ENCODE measurements around the gene FBRSL1. TPM values are rescaled to one million over a fixed set of nuclear protein-coding genes. Genes with fewer than 3 reads are reported as not detected.
"Not testable (repeated sequence)": the region's sequence is repeated elsewhere in the genome, so short reads cannot be mapped to it uniquely, and the experiment has no call there.

Gene FBRSL1
- total and polyA plus RNA-seq, 5 donors, result 36.4 to 65.0 (median 53.9) TPM

DNA sequence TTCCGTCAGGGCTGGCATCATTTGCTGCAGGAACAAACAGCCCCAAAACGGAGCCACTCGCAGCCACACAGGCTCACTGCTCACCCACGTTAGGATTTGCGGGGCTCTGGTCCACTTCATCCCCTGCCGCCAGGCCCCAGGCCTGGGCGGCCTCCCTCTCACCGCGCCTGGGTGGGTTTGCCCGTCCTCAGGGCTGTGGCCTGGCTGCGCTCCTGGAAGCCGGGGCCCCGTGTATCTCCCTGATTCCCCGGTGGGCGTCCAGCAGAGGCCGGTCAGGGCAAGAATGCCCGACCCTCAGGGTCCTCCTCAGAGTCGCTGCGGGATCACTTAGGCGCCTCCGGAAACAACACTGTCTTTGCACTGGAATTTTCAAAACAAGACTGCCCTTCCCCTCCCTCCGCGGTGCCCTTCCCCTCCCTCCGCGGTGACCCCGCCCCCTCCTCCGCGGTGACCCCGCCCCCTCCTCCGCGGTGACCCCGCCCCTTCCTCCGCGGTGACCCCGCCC lies 15.7 kb upstream of the FBRSL1 start:
- DNase-seq, result peak; percentile 10 to 54 (median 45)
- intact Hi-C loops (cut with DNase I), result no loop called here
- 78% methylated on average over 24 of the region's 35 CpGs for WGBS
- H3K4me3 ChIP-seq (ENCODE audit: low read length), result no peak overlapping the region
- no peak for ATAC-seq
- no peaks in the 10 kb centered on the region for H3K27me3 ChIP-seq (ENCODE audit: control insufficient read depth, insufficient read depth)
- no peaks in the 10 kb centered on the region for H3K9me3 ChIP-seq (ENCODE audit: control insufficient read depth, low read length)
- no peaks in the 10 kb centered on the region for H3K4me1 ChIP-seq (ENCODE audit: control insufficient read depth, insufficient read depth, low read length)
- no peak overlapping the region for H3K27ac ChIP-seq (ENCODE audit: low read length)

DNA sequence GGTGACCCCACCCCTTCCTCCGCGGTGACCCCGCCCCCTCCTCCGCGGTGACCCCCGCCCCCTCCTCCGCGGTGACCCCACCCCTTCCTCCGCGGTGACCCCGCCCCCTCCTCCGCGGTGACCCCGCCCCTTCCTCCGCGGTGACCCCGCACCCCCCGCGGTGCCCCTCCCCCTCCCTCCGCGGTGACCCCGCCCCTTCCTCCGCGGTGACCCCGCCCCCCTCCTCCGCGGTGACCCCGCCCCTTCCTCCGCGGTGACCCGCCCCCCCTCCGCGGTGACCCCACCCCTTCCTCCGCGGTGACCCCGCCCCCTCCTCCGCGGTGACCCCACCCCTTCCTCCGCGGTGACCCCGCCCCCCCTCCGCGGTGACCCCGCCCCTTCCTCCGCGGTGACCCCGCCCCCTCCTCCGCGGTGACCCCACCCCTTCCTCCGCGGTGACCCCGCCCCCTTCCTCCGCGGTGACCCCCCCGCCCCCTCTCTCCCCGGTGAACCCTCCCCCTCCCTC lies 15.1 kb upstream of the FBRSL1 start:
- H3K4me3 ChIP-seq (ENCODE audit: low read length); H3K27ac ChIP-seq (ENCODE audit: low read length); H3K27me3 ChIP-seq (ENCODE audit: control insufficient read depth, insufficient read depth); ATAC-seq; DNase-seq; intact Hi-C loops (cut with DNase I); H3K4me1 ChIP-seq (ENCODE audit: control insufficient read depth, insufficient read depth, low read length); H3K9me3 ChIP-seq (ENCODE audit: control insufficient read depth, low read length): not testable (repeated sequence)
- WGBS, result no CpG with 5 or more reads among the region's 56 CpGs

DNA sequence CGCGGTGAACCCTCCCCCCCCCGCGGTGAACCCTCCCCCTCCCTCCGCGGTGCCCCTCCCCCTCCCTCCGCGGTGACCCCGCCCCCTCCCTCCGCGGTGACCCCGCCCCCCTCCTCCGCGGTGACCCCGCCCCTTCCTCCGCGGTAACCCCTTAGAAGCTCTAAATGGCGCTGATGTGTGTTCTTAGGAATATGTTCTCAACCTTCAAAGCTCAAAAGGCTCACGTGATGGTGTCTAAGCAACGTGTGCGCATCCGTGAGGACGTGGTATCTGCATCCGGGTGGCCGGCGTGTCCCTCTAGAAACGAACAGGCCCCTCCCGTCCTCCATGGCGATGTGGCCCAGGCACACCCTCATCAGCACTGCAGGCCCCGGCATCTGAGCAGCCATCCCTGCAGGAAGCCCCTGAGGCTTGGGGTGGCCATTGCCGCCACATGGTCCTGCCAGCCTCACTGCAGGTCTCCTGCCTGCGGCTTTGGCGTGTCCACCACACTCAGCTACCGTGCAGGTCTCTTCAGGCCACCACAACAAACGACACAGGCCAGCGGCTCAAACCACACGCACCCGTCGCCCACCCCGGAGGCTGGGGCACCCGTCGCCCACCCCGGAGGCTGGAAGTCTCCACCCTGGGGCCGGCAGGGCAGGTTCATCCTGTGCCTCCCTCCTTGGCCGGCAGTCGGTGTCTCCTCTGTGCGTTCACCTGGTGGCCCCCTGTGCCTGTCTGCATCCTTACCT lies 14.5 kb upstream of the FBRSL1 start:
- Histone ChIP-seq H3K9me3 (ENCODE audit: control insufficient read depth, low read length) (no peaks in the 10 kb centered on the region), H3K27ac (ENCODE audit: low read length) (no peak overlapping the region), H3K27me3 (ENCODE audit: control insufficient read depth, insufficient read depth) (no peaks in the 10 kb centered on the region), H3K4me3 (ENCODE audit: low read length) (no peak overlapping the region), H3K4me1 (ENCODE audit: control insufficient read depth, insufficient read depth, low read length) (no peaks in the 10 kb centered on the region)
- intact Hi-C loops (cut with DNase I), result no loop called here
- 76% methylated on average over 43 of the region's 47 CpGs for WGBS
- DNase-seq, result peak; percentile 8 to 53 (median 43)
- no peak for ATAC-seq

DNA sequence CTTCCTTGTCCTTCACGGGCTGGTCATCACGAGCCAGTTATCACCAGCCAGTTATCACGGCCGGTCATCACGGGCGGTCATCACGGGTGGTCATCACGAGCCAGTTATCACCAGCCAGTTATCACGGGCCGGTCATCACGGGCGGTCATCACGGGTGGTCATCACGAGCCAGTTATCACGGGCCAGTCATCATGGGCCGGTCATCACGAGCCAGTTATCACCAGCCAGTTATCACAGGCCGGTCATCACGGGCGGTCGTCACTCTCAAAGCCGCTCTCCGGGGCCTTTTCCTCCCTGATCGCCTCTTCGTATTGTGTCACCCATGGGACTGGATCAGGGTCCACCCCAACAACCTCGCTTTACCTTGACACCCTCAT lies 13.9 kb upstream of the FBRSL1 start:
- H3K27ac ChIP-seq (ENCODE audit: low read length), result no peak overlapping the region
- ATAC-seq (no peak), DNase-seq (peak; percentile 8 to 54 (median 45))
- WGBS, result 86% methylated on average over 26 of the region's 26 CpGs
- no peaks in the 10 kb centered on the region for H3K27me3 ChIP-seq (ENCODE audit: control insufficient read depth, insufficient read depth)
- H3K4me1 ChIP-seq (ENCODE audit: control insufficient read depth, insufficient read depth, low read length), result no peaks in the 10 kb centered on the region
- no peak overlapping the region for H3K4me3 ChIP-seq (ENCODE audit: low read length)
- intact Hi-C loops (cut with DNase I), result no loop called here
- no peaks in the 10 kb centered on the region for H3K9me3 ChIP-seq (ENCODE audit: control insufficient read depth, low read length)

DNA sequence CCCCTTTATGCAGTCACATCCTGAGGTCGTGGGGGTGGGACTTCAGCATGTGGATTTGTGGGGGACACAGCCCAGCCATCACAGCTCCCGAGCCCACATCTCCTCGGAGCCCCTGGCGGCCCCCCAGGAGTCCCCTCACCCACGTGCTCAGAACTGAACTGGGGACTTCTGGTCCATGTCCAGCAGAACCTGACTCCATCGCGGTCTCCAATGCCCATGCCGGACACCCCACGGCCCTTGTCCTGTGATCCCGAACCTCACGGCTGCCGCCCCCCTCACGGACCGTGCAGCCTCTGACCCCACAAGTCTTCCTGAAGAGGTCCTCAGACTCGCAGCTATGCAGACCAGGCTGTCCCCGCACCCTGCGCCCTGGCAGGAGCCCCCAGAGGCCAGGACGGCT lies 13.5 kb upstream of the FBRSL1 start:
- ATAC-seq (no peak), DNase-seq (peak in 2 of 3 donors; percentile 42 to 43)
- Histone ChIP-seq H3K27me3 (ENCODE audit: control insufficient read depth, insufficient read depth) (no peaks in the 10 kb centered on the region), H3K9me3 (ENCODE audit: control insufficient read depth, low read length) (no peaks in the 10 kb centered on the region), H3K4me1 (ENCODE audit: control insufficient read depth, insufficient read depth, low read length) (no peaks in the 10 kb centered on the region), H3K4me3 (ENCODE audit: low read length) (no peak overlapping the region), H3K27ac (ENCODE audit: low read length) (no peak overlapping the region)
- 90% methylated on average over 18 of the region's 18 CpGs for WGBS
- intact Hi-C loops (cut with DNase I), result no loop called here

DNA sequence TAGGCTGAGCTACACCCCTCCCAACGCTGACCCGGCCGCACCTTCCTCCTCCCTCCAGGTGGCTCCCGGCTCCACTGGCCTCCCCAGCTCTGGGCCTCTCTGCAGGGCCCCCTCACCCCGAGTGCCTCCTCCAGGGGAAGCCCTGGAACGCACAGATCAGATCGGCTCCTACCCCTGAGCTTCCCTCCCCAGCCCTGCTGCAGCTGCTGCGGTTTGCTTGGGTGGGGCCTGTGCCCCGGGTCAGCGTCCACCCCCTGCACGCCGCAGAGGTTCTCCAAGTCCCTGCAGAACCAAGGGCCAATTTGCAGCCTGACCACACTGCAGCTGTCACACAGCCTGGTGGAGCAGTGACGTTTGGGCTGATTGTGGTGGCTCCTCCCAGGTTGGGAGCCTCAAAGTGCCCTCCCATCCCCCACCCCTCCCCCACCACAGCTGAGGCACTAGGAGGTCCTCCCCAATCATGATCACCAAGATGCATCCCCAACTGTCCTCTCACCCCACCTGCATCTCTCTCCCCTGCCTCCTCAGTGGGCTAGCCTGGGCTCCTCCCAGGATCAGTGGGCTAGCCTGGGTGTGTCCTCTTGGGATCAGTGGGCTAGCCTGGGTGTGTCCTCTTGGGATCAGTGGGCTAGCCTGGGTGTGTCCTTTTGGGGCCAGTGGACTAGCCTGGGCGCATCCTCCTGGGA lies 12.8 kb upstream of the FBRSL1 start:
- Histone ChIP-seq H3K27ac (ENCODE audit: low read length) (no peak overlapping the region), H3K4me1 (ENCODE audit: control insufficient read depth, insufficient read depth, low read length) (no peaks in the 10 kb centered on the region), H3K4me3 (ENCODE audit: low read length) (no peak overlapping the region), H3K9me3 (ENCODE audit: control insufficient read depth, low read length) (no peaks in the 10 kb centered on the region), H3K27me3 (ENCODE audit: control insufficient read depth, insufficient read depth) (no peaks in the 10 kb centered on the region)
- 68% methylated on average over 14 of the region's 14 CpGs for WGBS
- ATAC-seq (peak in 1 of 2 donors; percentile 12), DNase-seq (peak in 2 of 3 donors; percentile 10 to 53)
- intact Hi-C loops (cut with DNase I), result no loop called here

DNA sequence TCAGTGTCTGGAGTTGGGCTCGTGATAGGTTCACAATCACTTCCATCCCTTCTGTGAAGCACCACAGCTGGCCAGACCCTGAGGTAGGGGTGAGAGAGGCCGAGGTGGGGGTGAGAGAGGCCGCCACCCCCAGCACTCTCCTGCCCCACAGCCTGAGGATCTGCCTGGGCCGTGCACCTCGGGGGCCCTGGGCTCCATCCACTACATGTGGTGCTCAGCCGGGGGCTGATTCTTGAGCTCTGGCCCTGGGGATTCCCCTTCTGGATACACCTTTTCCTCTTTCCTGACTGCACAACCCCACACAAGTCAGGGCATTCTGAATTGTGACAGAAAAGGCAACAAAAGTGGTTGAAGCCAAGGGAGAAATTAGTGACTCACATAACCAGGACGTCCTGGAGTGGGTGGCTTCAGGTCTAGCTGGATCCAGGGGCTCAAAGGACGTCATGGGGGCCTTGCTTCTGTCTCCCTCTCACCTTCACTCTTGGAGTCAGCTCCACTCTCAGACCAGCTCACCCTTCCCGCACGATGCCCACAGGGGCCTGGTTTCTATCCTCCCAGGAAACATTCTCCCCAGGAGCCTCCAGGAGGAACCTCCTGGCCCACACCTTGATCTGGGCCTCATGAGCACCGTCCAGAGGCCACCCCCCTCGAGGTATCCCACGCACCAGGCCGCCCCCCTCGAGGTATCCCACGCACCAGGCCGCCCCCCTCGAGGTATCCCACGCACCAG lies 12.1 kb upstream of the FBRSL1 start:
- intact Hi-C loops (cut with DNase I), result no loop called here
- ATAC-seq (no peak), DNase-seq (peak in 2 of 3 donors; percentile 5 to 19)
- no peaks in the 10 kb centered on the region for H3K9me3 ChIP-seq (ENCODE audit: control insufficient read depth, low read length)
- H3K27ac ChIP-seq (ENCODE audit: low read length), result no peak overlapping the region
- H3K4me1 ChIP-seq (ENCODE audit: control insufficient read depth, insufficient read depth, low read length), result no peaks in the 10 kb centered on the region
- H3K4me3 ChIP-seq (ENCODE audit: low read length), result no peak overlapping the region
- WGBS, result 81% methylated on average over 19 of the region's 19 CpGs
- H3K27me3 ChIP-seq (ENCODE audit: control insufficient read depth, insufficient read depth), result no peaks in the 10 kb centered on the region

DNA sequence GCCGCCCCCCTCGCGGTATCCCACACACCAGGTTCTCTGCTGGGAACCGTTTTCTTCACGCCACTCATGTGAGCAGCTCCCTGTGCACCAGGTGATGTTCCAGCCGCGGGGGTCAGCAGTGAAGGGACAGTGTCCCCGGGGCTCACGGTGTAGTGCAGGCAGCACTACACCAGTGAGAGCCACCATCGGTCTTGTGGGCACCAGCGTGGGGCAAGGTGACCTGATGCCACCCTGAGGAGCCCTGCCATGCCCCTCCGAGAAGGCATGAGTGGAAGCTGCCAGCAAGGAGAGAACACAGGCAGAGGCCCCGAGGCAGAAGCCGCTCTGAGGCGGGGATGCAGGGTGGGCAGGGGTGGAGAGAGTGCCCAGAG lies 11.5 kb upstream of the FBRSL1 start:
- H3K27ac ChIP-seq (ENCODE audit: low read length), result no peak overlapping the region
- H3K4me3 ChIP-seq (ENCODE audit: low read length), result no peak overlapping the region
- no peaks in the 10 kb centered on the region for H3K4me1 ChIP-seq (ENCODE audit: control insufficient read depth, insufficient read depth, low read length)
- no peaks in the 10 kb centered on the region for H3K27me3 ChIP-seq (ENCODE audit: control insufficient read depth, insufficient read depth)
- 90% methylated on average over 15 of the region's 15 CpGs for WGBS
- intact Hi-C loops (cut with DNase I), result no loop called here
- ATAC-seq (no peak), DNase-seq (peak; percentile 4 to 50 (median 14))
- no peaks in the 10 kb centered on the region for H3K9me3 ChIP-seq (ENCODE audit: control insufficient read depth, low read length)

DNA sequence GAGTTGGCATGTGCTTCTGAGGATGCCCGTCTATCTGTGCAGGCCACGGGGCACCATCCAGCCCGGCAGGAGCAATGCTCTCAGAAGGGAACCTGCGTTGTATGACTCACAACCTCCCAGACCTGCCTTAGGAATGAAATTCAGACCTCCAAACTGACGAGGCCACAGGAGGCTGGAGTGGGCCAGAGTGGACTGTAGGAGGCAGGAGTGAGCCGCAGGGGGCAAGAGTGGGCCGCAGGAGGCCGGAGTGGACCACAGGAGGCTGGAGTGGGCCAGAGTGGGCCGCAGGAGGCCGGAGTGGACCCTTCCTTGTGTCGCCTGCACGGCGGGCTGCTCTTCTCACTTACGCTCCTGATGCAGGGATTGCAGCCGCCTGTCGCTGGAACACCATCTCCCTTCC lies 11.1 kb upstream of the FBRSL1 start:
- Histone ChIP-seq H3K9me3 (ENCODE audit: control insufficient read depth, low read length) (no peaks in the 10 kb centered on the region), H3K27me3 (ENCODE audit: control insufficient read depth, insufficient read depth) (no peaks in the 10 kb centered on the region), H3K4me1 (ENCODE audit: control insufficient read depth, insufficient read depth, low read length) (no peaks in the 10 kb centered on the region), H3K27ac (ENCODE audit: low read length) (no peak overlapping the region), H3K4me3 (ENCODE audit: low read length) (no peak overlapping the region)
- no peak for ATAC-seq
- WGBS, result 84% methylated on average over 16 of the region's 16 CpGs
- intact Hi-C loops (cut with DNase I), result no loop called here
- DNase-seq, result peak in 2 of 3 donors; percentile 5 to 21

DNA sequence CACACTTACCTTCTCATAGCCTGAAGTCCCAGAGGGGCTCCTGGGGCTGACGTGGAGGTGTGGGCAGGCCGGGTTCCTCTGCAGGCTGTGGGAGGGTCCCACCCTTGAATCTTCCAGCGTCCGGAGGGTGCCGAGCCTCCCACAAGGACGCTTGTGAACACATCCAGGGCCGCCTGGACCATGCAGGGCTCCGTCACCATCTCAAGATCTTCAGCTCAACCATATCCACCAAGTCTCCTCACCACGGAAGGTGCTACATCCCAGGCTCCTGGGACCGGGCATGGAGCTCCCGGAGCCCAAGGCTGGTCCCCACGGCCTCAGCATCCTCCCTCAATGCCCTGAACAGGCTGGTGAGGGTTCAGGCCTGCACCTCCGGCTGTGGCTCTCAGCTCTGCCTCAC lies 10.7 kb upstream of the FBRSL1 start:
- Histone ChIP-seq H3K9me3 (ENCODE audit: control insufficient read depth, low read length) (no peaks in the 10 kb centered on the region), H3K27ac (ENCODE audit: low read length) (no peak overlapping the region), H3K4me1 (ENCODE audit: control insufficient read depth, insufficient read depth, low read length) (no peaks in the 10 kb centered on the region), H3K4me3 (ENCODE audit: low read length) (no peak overlapping the region), H3K27me3 (ENCODE audit: control insufficient read depth, insufficient read depth) (no peaks in the 10 kb centered on the region)
- DNase-seq, result peak in 2 of 3 donors; percentile 3 to 43
- 86% methylated on average over 13 of the region's 13 CpGs for WGBS
- intact Hi-C loops (cut with DNase I), result no loop called here
- no peak for ATAC-seq
